OCI-LY1 (cell line): ENCODE measurements around the gene REG4.

ENCODE experiments used
- CTCF ChIP-seq: fragments of 200-600 bp; sonication (generic), shearing (Covaris generic); IDR thresholded peaks from 2 replicates; pipeline ENCODE4 v1.5.1; 2017; ENCODE audit warnings: mild to moderate bottlenecking, antibody characterized with exemption, low read length, moderate library complexity, mixed read lengths
- EZH2 ChIP-seq: fragments of 200-600 bp; sonication (generic), shearing (Covaris generic); IDR thresholded peaks from 2 replicates; pipeline ENCODE4 v1.8.0; 2017; ENCODE audit warnings: borderline replicate concordance, mixed run types, mild to moderate bottlenecking, antibody characterized with exemption, low read length, moderate library complexity, mixed read lengths

GRCh38 chr1:119814288-119814687, 3.0 kb upstream of the REG4 start:
- TF ChIP-seq CTCF (no peak), EZH2 (no peak)
